ENCODE measurements around the gene KIAA0513. TPM values are rescaled to one million over a fixed set of nuclear protein-coding genes. Genes with fewer than 3 reads are reported as not detected.

Gene KIAA0513
- total and polyA plus RNA-seq, 2 of the 13 experiments (the other 11 are each of a cell fraction or from before 2014, with no cell fraction given) = 1.8 TPM

GRCh38 chr16:85064186-85064585 lies 36.6 kb downstream of the KIAA0513 start (continued):
- TF ChIP-seq ZBTB44 (CRISPR knock-in tag; IDR thresholded peaks at IDR 0.05) (no peak), MED13 (CRISPR knock-in tag; IDR thresholded peaks at IDR 0.05) (no peak), ZNF503 (CRISPR knock-in tag; IDR thresholded peaks at IDR 0.05) (no peak), ZNF670 (CRISPR knock-in tag; IDR thresholded peaks at IDR 0.05; ENCODE audit: borderline replicate concordance) (no peak)

- no peak overlapping the region for H3K4me3 ChIP-seq (replicated peaks in 1 of 3; ENCODE audit: insufficient read depth in 1 of 3, low read depth in 2 of 3, low read length in 3 of 3)
- H3K4me2 ChIP-seq (ENCODE audit: low read depth, low read length) = no peak overlapping the region
- in situ Hi-C loops (cut with HindIII; ENCODE audit: extremely low pct_ligation_motif_present, low pct_unique_long_range_greater_than_20kb) (no loop called here), intact Hi-C loops (cut with micrococcal nuclease; ENCODE audit: unreplicated experiment) (no loop called here)
- H3K9ac ChIP-seq (ENCODE audit: insufficient read depth, low read depth, low read length) = no peak overlapping the region
- H3K9me3 ChIP-seq (ENCODE audit: low read length) = no peaks in the 10 kb centered on the region
- no peaks in the 10 kb centered on the region for H3K36me3 ChIP-seq (replicated peaks in 1 of 2; ENCODE audit: control insufficient read depth in 1 of 2, insufficient read depth in 2 of 2, low read length in 2 of 2)
- no peak for FAIRE-seq
- ChIA-PET CTCF (ENCODE audit: low intra/inter-chr PET ratio, low total read pairs) (no interaction called here), POLR2A (no interaction called here)
- H3K79me2 ChIP-seq (ENCODE audit: insufficient read depth, low read length) = no peaks in the 10 kb centered on the region
- H3K27me3 ChIP-seq (ENCODE audit: control insufficient read depth in 1 of 2, insufficient read depth in 2 of 2, low read length in 2 of 2) = peaks cover 9 to 38% of the 10 kb centered on the region in 2 experiments
- ATAC-seq = no peak
- DNase-seq (ENCODE audit: low spot score) = no peak
- no peaks in the 10 kb centered on the region for H3K4me1 ChIP-seq (ENCODE audit: insufficient read depth, low read length)
- BruUV-seq (replicated peaks) = no TSS peak
- H2AFZ ChIP-seq (ENCODE audit: low read length) = no peak overlapping the region
- WGBS (ENCODE audit: low lambda C conversion rate) = 71% methylated on average over 9 of the region's 13 CpGs
- no peaks in the 10 kb centered on the region for H4K20me1 ChIP-seq (ENCODE audit: insufficient read depth, low read length)
- H3K27ac ChIP-seq (ENCODE audit: extremely low read length, insufficient read depth, low read length) = no peak overlapping the region
- TF ChIP-seq ZBTB38 (CRISPR knock-in tag; IDR thresholded peaks at IDR 0.05) = no peak
- no peak for TF ChIP-seq CC2D1A (CRISPR knock-in tag; IDR thresholded peaks at IDR 0.05)
- TF ChIP-seq HDAC6 (IDR thresholded peaks at IDR 0.05; ENCODE audit: low read depth, low read length) = no peak
- no peak for TF ChIP-seq ZBTB34 (CRISPR knock-in tag; IDR thresholded peaks at IDR 0.05)
- no peak for TF ChIP-seq ZEB1 (IDR thresholded peaks at IDR 0.05; ENCODE audit: insufficient replicate concordance, low read depth)
- TF ChIP-seq ZNF619 (CRISPR knock-in tag; IDR thresholded peaks at IDR 0.05) = no peak
- TF ChIP-seq ZNF512B (CRISPR knock-in tag; IDR thresholded peaks at IDR 0.05; ENCODE audit: borderline replicate concordance) = no peak
- TF ChIP-seq JUND (CRISPR knock-in tag; IDR thresholded peaks at IDR 0.05) = no peak
- TF ChIP-seq ZNF747 (CRISPR knock-in tag; IDR thresholded peaks at IDR 0.05; ENCODE audit: borderline replicate concordance) = no peak
Observed at GRCh38 chr16:85065099-85065498, 37.5 kb downstream of the KIAA0513 start.

Data from HepG2 (cell line).